HG03354 (cell line): ENCODE measurements around the gene SLC30A2.
"Not testable (repeated sequence)": the region's sequence is repeated elsewhere in the genome, so short reads cannot be mapped to it uniquely, and the experiment has no call there.

Experiments used
- ATAC-seq: cut with Tn5 transposase; IDR thresholded peaks from one replicate; pipeline ENCODE4 v1.9.1; 2021; ENCODE audit warnings: mild to moderate bottlenecking; ENCODE audit not compliant: unreplicated experiment, poor library complexity, severe bottlenecking

SLC30A2 gene

GRCh38 chr1:26045722-26046245 is at the start of gene SLC30A2:
TSS of gene SLC30A2 (minus strand) at chr1:26046118. CDS start at chr1:26045896, 222 bp downstream.
- no peak for ATAC-seq

- ATAC-seq = no peak
Measured at GRCh38 chr1:26094677-26095383, 48.9 kb upstream of the SLC30A2 start.

GRCh38 chr1:26094076-26094669 is 48.3 kb upstream of the SLC30A2 start:
- ATAC-seq = no peak

GRCh38 chr1:26093569-26093968 is 47.7 kb upstream of the SLC30A2 start:
- ATAC-seq = not testable (repeated sequence)

GRCh38 chr1:26092422-26092821 is 46.5 kb upstream of the SLC30A2 start:
- ATAC-seq = no peak

- ATAC-seq = no peak
Measured at GRCh38 chr1:26090893-26091292, 45.0 kb upstream of the SLC30A2 start.

GRCh38 chr1:26089125-26089524 is 43.2 kb upstream of the SLC30A2 start:
- no peak for ATAC-seq

GRCh38 chr1:26084844-26085243 is 38.9 kb upstream of the SLC30A2 start:
- no peak for ATAC-seq

GRCh38 chr1:26084091-26084561 is 38.2 kb upstream of the SLC30A2 start:
- ATAC-seq = no peak

GRCh38 chr1:26083208-26083607 is 37.3 kb upstream of the SLC30A2 start:
- ATAC-seq = no peak

- no peak for ATAC-seq
Measured at GRCh38 chr1:26082020-26082350, 36.1 kb upstream of the SLC30A2 start.

- no peak for ATAC-seq
Measured at GRCh38 chr1:26081267-26082019, 35.5 kb upstream of the SLC30A2 start.

- no peak for ATAC-seq
Measured at GRCh38 chr1:26079960-26080814, 34.3 kb upstream of the SLC30A2 start.

- no peak for ATAC-seq
Measured at GRCh38 chr1:26079178-26079563, 33.3 kb upstream of the SLC30A2 start.

GRCh38 chr1:26078286-26079177 is 32.6 kb upstream of the SLC30A2 start:
- ATAC-seq = no peak

- no peak for ATAC-seq
Measured at GRCh38 chr1:26077524-26077923, 31.6 kb upstream of the SLC30A2 start.

GRCh38 chr1:26075421-26076144 is 29.7 kb upstream of the SLC30A2 start:
- ATAC-seq = no peak

GRCh38 chr1:26072305-26072704 is 26.4 kb upstream of the SLC30A2 start:
- no peak for ATAC-seq
